H9 (cell line): Measurements from ENCODE around the gene ATF2. TPM values are rescaled to one million over a fixed set of nuclear protein-coding genes. Genes with fewer than 3 reads are reported as not detected.

Experiments used
- DNase-seq: peaks from one replicate; pipeline ENCODE4 v3.0.0-alpha.2; 2017
- H2AFZ ChIP-seq: one replicate; pipeline ENCODE4 v1.6.1; 2013; ENCODE audit warnings: mild to moderate bottlenecking, low read length, control low read depth, moderate library complexity
- H2AK5ac ChIP-seq: 2 replicates; pipeline ENCODE4 v1.6.1; 2013; ENCODE audit warnings: low read length, control low read depth, mixed read lengths; ENCODE audit not compliant: insufficient read length
- H2BK120ac ChIP-seq: one replicate; pipeline ENCODE4 v1.6.1; 2013; ENCODE audit warnings: low read depth, mild to moderate bottlenecking, low read length, control low read depth, inconsistent platforms; ENCODE audit not compliant: poor library complexity, severe bottlenecking
- H2BK12ac ChIP-seq: 2 replicates; pipeline ENCODE4 v1.6.1; 2013; ENCODE audit warnings: low read length, control low read depth, mixed read lengths, low read depth; ENCODE audit not compliant: insufficient read length
- H2BK15ac ChIP-seq: 2 replicates; pipeline ENCODE4 v1.6.1; 2013; ENCODE audit warnings: low read depth, low read length, control low read depth
- H2BK20ac ChIP-seq: one replicate; pipeline ENCODE4 v1.6.1; 2013; ENCODE audit warnings: low read depth, mild to moderate bottlenecking, low read length, control low read depth, inconsistent platforms; ENCODE audit not compliant: poor library complexity, severe bottlenecking
- H2BK5ac ChIP-seq: 2 replicates; pipeline ENCODE4 v1.6.1; 2013; ENCODE audit warnings: low read length, control low read depth, mixed read lengths; ENCODE audit not compliant: insufficient read length
- H3K14ac ChIP-seq: 2 replicates; pipeline ENCODE4 v1.6.1; 2013; ENCODE audit warnings: low read length, control low read depth; ENCODE audit not compliant: insufficient read depth
- H3K18ac ChIP-seq: 2 replicates; pipeline ENCODE4 v1.6.1; 2013; ENCODE audit warnings: low read depth, mild to moderate bottlenecking, mixed read lengths, low read length, control low read depth; ENCODE audit not compliant: insufficient read length
- H3K23ac ChIP-seq: 2 replicates; pipeline ENCODE4 v1.6.1; 2013; ENCODE audit warnings: low read length, control low read depth, mixed read lengths, low read depth; ENCODE audit not compliant: insufficient read length
- H3K23me2 ChIP-seq: 2 replicates; pipeline ENCODE4 v1.6.1; 2013; ENCODE audit warnings: low read depth, mild to moderate bottlenecking, mixed read lengths, low read length, control low read depth; ENCODE audit not compliant: insufficient read length, poor library complexity, severe bottlenecking
- H3K27ac ChIP-seq: 2 replicates; pipeline ENCODE4 v1.5.1; 2013; ENCODE audit warnings: low read length, control low read depth, mixed read lengths, low read depth; ENCODE audit not compliant: insufficient read length
- H3K27me3 ChIP-seq: 2 replicates; pipeline ENCODE4 v1.6.1; 2013; ENCODE audit warnings: low read length, control low read depth, inconsistent platforms; ENCODE audit not compliant: insufficient read depth
- H3K4ac ChIP-seq: 2 replicates; pipeline ENCODE4 v1.6.1; 2013; ENCODE audit warnings: low read depth, mild to moderate bottlenecking, control low read depth, inconsistent platforms, low read length, moderate library complexity
- H3K4me1 ChIP-seq: 2 replicates; pipeline ENCODE4 v1.6.1; 2013; ENCODE audit warnings: low read length, control low read depth, inconsistent platforms; ENCODE audit not compliant: insufficient read depth
- H3K4me2 ChIP-seq: 2 replicates; pipeline ENCODE4 v1.6.1; 2013; ENCODE audit warnings: low read length, control low read depth, mixed read lengths; ENCODE audit not compliant: insufficient read length, insufficient read depth
- H3K56ac ChIP-seq: 2 replicates; pipeline ENCODE4 v1.6.1; 2013; ENCODE audit warnings: low read depth, mild to moderate bottlenecking, mixed read lengths, low read length, control low read depth; ENCODE audit not compliant: insufficient read length
- H3K79me1 ChIP-seq: 2 replicates; pipeline ENCODE4 v1.6.1; 2013; ENCODE audit warnings: low read depth, mild to moderate bottlenecking, moderate library complexity, low read length, control low read depth, inconsistent platforms; ENCODE audit not compliant: insufficient read depth, poor library complexity, severe bottlenecking
- H3K79me2 ChIP-seq: 2 replicates; pipeline ENCODE4 v1.6.1; 2013; ENCODE audit warnings: low read length, control low read depth, inconsistent platforms; ENCODE audit not compliant: insufficient read depth
- H3K9ac ChIP-seq: 2 replicates; pipeline ENCODE4 v1.6.1; 2013; ENCODE audit warnings: low read length, control low read depth, mixed read lengths; ENCODE audit not compliant: insufficient read length; ENCODE audit errors: extremely low read depth
- H3K9me3 ChIP-seq: one replicate; pipeline ENCODE4 v1.6.1; 2013; ENCODE audit warnings: low read depth, low read length, inconsistent platforms; ENCODE audit not compliant: control insufficient read depth
- H3T11ph ChIP-seq: one replicate; pipeline ENCODE4 v1.6.1; 2013; ENCODE audit warnings: mild to moderate bottlenecking, low read length, control low read depth, inconsistent platforms
- H4K20me1 ChIP-seq: one replicate; pipeline ENCODE4 v1.6.1; 2013; ENCODE audit not compliant: control insufficient read depth, insufficient read length, insufficient read depth
- H4K5ac ChIP-seq: 2 replicates; pipeline ENCODE4 v1.6.1; 2013; ENCODE audit warnings: low read depth, mild to moderate bottlenecking, mixed read lengths, low read length, control low read depth; ENCODE audit not compliant: insufficient read length
- H4K8ac ChIP-seq: replicated peaks from 2 replicates; pipeline ENCODE4 v1.6.1; 2013; ENCODE audit warnings: low read length, control low read depth, mixed read lengths, low read depth; ENCODE audit not compliant: insufficient read length
- H4K91ac ChIP-seq: 2 replicates; pipeline ENCODE4 v1.6.1; 2013; ENCODE audit warnings: low read depth, mild to moderate bottlenecking, moderate library complexity, mixed read lengths, low read length, control low read depth; ENCODE audit not compliant: insufficient read length
- H3K27ac Mint-ChIP-seq, 3 experiments: 2 replicates in 2 of 3; 3 replicates in 1 of 3; pipeline ENCODE4 v1.8.0; 2020 to 2021; ENCODE audit warnings: mixed read lengths in 3 of 3, mild to moderate bottlenecking in 1 of 3, moderate library complexity in 1 of 3
- H3K27me3 Mint-ChIP-seq: 2 replicates; pipeline ENCODE4 v1.8.0; 2021; ENCODE audit warnings: low read depth, mild to moderate bottlenecking, moderate library complexity, mixed read lengths
- H3K36me3 Mint-ChIP-seq, 3 experiments: 2 replicates in 2 of 3; 3 replicates in 1 of 3; pipeline ENCODE4 v1.8.0; 2020 to 2021; ENCODE audit warnings: low read depth in 3 of 3, mixed read lengths in 3 of 3; ENCODE audit not compliant: insufficient read depth in 1 of 3
- H3K4me1 Mint-ChIP-seq, 2 experiments: 2 replicates each; pipeline ENCODE4 v1.8.0; 2020; ENCODE audit warnings: mixed read lengths in 2 of 2
- H3K4me3 Mint-ChIP-seq, 2 experiments: 2 replicates in 1 of 2; 3 replicates in 1 of 2; pipeline ENCODE4 v1.8.0; 2020 to 2021; ENCODE audit warnings: mild to moderate bottlenecking in 2 of 2, mixed read lengths in 2 of 2, moderate library complexity in 1 of 2
- H3K9me3 Mint-ChIP-seq, 2 experiments: 2 replicates in 1 of 2; 3 replicates in 1 of 2; pipeline ENCODE4 v1.8.0; 2020; ENCODE audit warnings: mild to moderate bottlenecking in 2 of 2, mixed read lengths in 2 of 2, moderate library complexity in 1 of 2
- WGBS: extraction: QIAGEN DNeasy Blood & Tissue Kit; methylation state at CpG from one replicate; pipeline ENCODE4 v1.1.7; 2013; ENCODE audit warnings: missing lambda C conversion rate, low lambda C conversion rate, mixed read lengths; ENCODE audit not compliant: insufficient read length; ENCODE audit errors: extremely low coverage; 5-methylcytosine and 5-hydroxymethylcytosine counted together
- total RNA-seq: library from RNA; stranded (reverse); gene quantifications from 2 replicates; pipeline ENCODE4 v1.2.1, GENCODE V29; 2021
- TF ChIP-seq, protein P1 (sequence below): fragments of 200-600 bp; sonication (generic); conservative IDR thresholded peaks from 3 replicates; pipeline ENCODE4 v1.8.0; 2021; ENCODE audit warnings: antibody characterized with exemption, mild to moderate bottlenecking

ATF2 gene
- total RNA-seq, 1 experiment from 2014 or later: 40.9 TPM

DNA sequence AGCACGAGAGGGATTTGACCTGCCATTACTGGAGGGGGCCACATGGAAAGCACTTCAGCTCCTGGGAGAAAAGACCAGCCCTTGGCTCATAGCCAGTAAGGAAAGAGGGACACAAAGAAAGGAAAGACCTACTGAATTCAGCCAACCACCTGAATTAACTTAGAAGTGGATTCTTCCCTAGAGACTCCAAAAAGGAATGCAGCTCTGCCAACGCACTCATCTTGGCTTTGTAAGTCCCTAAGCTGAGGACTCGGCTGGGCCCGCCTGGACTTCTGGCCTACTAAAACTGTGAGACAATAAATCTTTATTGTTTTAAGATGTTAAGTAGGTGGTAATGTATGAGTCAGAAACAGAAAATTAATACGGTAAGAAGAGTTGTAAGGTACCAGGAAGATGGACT, 11.5 kb downstream of the ATF2 start:
- Histone ChIP-seq H4K20me1 (no peaks in the 10 kb centered on the region), H3K27me3 (no peaks in the 10 kb centered on the region; the same call in 1 of the 2 replicates), H3K23ac (no peak overlapping the region), H4K8ac (no peak overlapping the region), H3T11ph (no peak overlapping the region), H3K9ac (no peak overlapping the region), H3K14ac (no peak overlapping the region), H3K18ac (no peak overlapping the region), H3K4me1 (no peaks in the 10 kb centered on the region; the same call in 1 of the 2 replicates), H3K9me3 (no peaks in the 10 kb centered on the region), H2BK20ac (no peak overlapping the region), H4K91ac (no peak overlapping the region), H3K56ac (no peak overlapping the region), H3K4me2 (no peak overlapping the region), H3K4ac (no peak overlapping the region), H2BK120ac (no peak overlapping the region), H2AFZ (no peak overlapping the region), H3K79me1 (peaks cover 11% of the 10 kb centered on the region), H2AK5ac (no peak overlapping the region), H3K27ac (no peak overlapping the region), H2BK15ac (no peak overlapping the region), H4K5ac (no peak overlapping the region), H3K79me2 (peaks cover 44% of the 10 kb centered on the region; the same call in 1 of the 2 replicates), H2BK5ac (no peak overlapping the region), H3K23me2 (no peaks in the 10 kb centered on the region), H2BK12ac (no peak overlapping the region)
- WGBS: 100% methylated on average over 1 of the region's 5 CpGs
- H3K27ac Mint-ChIP-seq: peak overlapping the region; percentile 51 to 88 (median 65); a peak in 2 of 7 replicates
- no peak overlapping the region for H3K4me3 Mint-ChIP-seq
- TF ChIP-seq, protein P1, sequence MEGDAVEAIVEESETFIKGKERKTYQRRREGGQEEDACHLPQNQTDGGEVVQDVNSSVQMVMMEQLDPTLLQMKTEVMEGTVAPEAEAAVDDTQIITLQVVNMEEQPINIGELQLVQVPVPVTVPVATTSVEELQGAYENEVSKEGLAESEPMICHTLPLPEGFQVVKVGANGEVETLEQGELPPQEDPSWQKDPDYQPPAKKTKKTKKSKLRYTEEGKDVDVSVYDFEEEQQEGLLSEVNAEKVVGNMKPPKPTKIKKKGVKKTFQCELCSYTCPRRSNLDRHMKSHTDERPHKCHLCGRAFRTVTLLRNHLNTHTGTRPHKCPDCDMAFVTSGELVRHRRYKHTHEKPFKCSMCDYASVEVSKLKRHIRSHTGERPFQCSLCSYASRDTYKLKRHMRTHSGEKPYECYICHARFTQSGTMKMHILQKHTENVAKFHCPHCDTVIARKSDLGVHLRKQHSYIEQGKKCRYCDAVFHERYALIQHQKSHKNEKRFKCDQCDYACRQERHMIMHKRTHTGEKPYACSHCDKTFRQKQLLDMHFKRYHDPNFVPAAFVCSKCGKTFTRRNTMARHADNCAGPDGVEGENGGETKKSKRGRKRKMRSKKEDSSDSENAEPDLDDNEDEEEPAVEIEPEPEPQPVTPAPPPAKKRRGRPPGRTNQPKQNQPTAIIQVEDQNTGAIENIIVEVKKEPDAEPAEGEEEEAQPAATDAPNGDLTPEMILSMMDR: no peak
- H3K36me3 Mint-ChIP-seq: peaks cover 4 to 7% (median 5%) of the 10 kb centered on the region in 3 experiments; a peak in 5 of 7 replicates
- H3K4me1 Mint-ChIP-seq: peaks cover 21 to 27% of the 10 kb centered on the region in 2 experiments
- DNase-seq: no peak
- H3K27me3 Mint-ChIP-seq: no peaks in the 10 kb centered on the region
- no peaks in the 10 kb centered on the region for H3K9me3 Mint-ChIP-seq
